Measurements from ENCODE around the gene SAMD4B.

GRCh38 chr19:39434123-39435076 is 92.2 kb downstream of the SAMD4B start:
- no peak for TF ChIP-seq CTCF (conservative IDR thresholded peaks at IDR 0.05; ENCODE audit: low read length)
- no peak for TF ChIP-seq EZH2phosphoT487 (IDR thresholded peaks at IDR 0.05; ENCODE audit: borderline replicate concordance, low read depth, low read length)
